Right renal pelvis (tissue), 4 donors: ENCODE results near the gene ZNF524. TPM values are rescaled to one million over a fixed set of nuclear protein-coding genes. Genes with fewer than 3 reads are reported as not detected.
A peak's percentile ranks its signal among the peaks of the same experiment; 100 is the strongest.
"Not testable (repeated sequence)": the region's sequence is repeated elsewhere in the genome, so short reads cannot be mapped to it uniquely, and the experiment has no call there.

ENCODE experiments used
- DNase-seq, 4 donors: peaks; one replicate each; pipeline ENCODE4 v3.0.0-alpha.2; 2013; ENCODE audit warnings: low read depth in 4 of 4, low spot score in 3 of 4, missing footprints in 1 of 4
- polyA plus RNA-seq, 4 donors: library from polyadenylated mRNA; unstranded; fragments of 120-200 nt; gene quantifications; one replicate each; pipeline ENCODE4 v1.2.1, GENCODE V29; 2013; ENCODE audit not compliant: insufficient read length in 4 of 4

The ZNF524 gene
- polyA plus RNA-seq, result 10 to 100 TPM in 1 of 4 donors, 1 to 10 TPM in 3; 7.7 to 12.0 (median 8.8) TPM

GRCh38 chr19:55599842-55600661, at the start of gene ZNF524:
ZNF524 (plus strand) TSS chr19:55600288; CDS start chr19:55602113, 1,825 bp downstream.
- peak; percentile 77 to 99 (median 91) for DNase-seq

- no peak for DNase-seq
Observed at GRCh38 chr19:55550321-55550650, 49.8 kb upstream of the ZNF524 start.

- DNase-seq, result no peak
Observed at GRCh38 chr19:55552206-55552605, 47.9 kb upstream of the ZNF524 start.

- no peak for DNase-seq
Observed at GRCh38 chr19:55552620-55553019, 47.5 kb upstream of the ZNF524 start.

- DNase-seq, result no peak
Observed at GRCh38 chr19:55553217-55554182, 46.6 kb upstream of the ZNF524 start.

GRCh38 chr19:55554302-55554701, 45.8 kb upstream of the ZNF524 start:
- no peak for DNase-seq

- DNase-seq, result no peak
Observed at GRCh38 chr19:55554741-55555152, 45.3 kb upstream of the ZNF524 start.

- no peak for DNase-seq
Observed at GRCh38 chr19:55559684-55560083, 40.4 kb upstream of the ZNF524 start.

- DNase-seq, result no peak
Observed at GRCh38 chr19:55563261-55563690, 36.8 kb upstream of the ZNF524 start.

GRCh38 chr19:55566823-55567222, 33.3 kb upstream of the ZNF524 start:
- DNase-seq, result no peak

GRCh38 chr19:55567708-55568328, 32.3 kb upstream of the ZNF524 start:
- DNase-seq, result no peak

- not testable (repeated sequence) for DNase-seq
Observed at GRCh38 chr19:55569477-55569876, 30.6 kb upstream of the ZNF524 start.

- not testable (repeated sequence) for DNase-seq
Observed at GRCh38 chr19:55573929-55574328, 26.2 kb upstream of the ZNF524 start.

GRCh38 chr19:55576746-55577145, 23.3 kb upstream of the ZNF524 start:
- DNase-seq, result no peak

- no peak for DNase-seq
Observed at GRCh38 chr19:55578031-55578760, 21.9 kb upstream of the ZNF524 start.

- DNase-seq, result no peak
Observed at GRCh38 chr19:55578761-55579747, 21.0 kb upstream of the ZNF524 start.

- no peak for DNase-seq
Observed at GRCh38 chr19:55579766-55580621, 20.1 kb upstream of the ZNF524 start.

GRCh38 chr19:55580628-55581144, 19.4 kb upstream of the ZNF524 start, which contains the start of gene ZNF579:
ZNF579 (minus strand) TSS chr19:55580848; CDS start chr19:55579639, 1,209 bp downstream.
- DNase-seq, result peak; percentile 81 to 85 (median 84)
